Common myeloid progenitor, CD34-positive (primary cell): ENCODE measurements around the gene USF1.

Source experiments
- CTCF ChIA-PET: fragments of 350-600 bp; sonication (Branson Sonifier 250); formaldehyde crosslinking; loops from one replicate; lab custom pipeline; 2021; ENCODE audit warnings: antibody characterized with exemption; lab: Charles Lee
- POLR2A ChIA-PET: fragments of 350-600 bp; sonication (Branson Sonifier 250); formaldehyde crosslinking; loops from one replicate; lab custom pipeline; 2021; ENCODE audit warnings: antibody characterized with exemption; lab: Charles Lee
- DNase-seq, 3 donors: peaks; one replicate each; pipeline versions ENCODE4 v3.0.0 to v3.0.0-alpha.2; 2013
- H3K27ac ChIP-seq, 2 experiments: 1 replicate in 1 of 2; 2 replicates in 1 of 2; pipeline ENCODE4 v1.7.0; 2013; ENCODE audit warnings: inconsistent platforms in 2 of 2, low read length in 2 of 2, mild to moderate bottlenecking in 2 of 2, low read depth in 1 of 2, moderate library complexity in 1 of 2; ENCODE audit not compliant: severe bottlenecking in 2 of 2, insufficient read depth in 1 of 2, poor library complexity in 1 of 2
- H3K27me3 ChIP-seq, 5 experiments: replicated peaks in 2 of 5; 1 replicate in 3 of 5; 2 replicates in 2 of 5; pipeline versions ENCODE4 v1.6.1 to v1.7.0; 2013; ENCODE audit warnings: low read length in 4 of 5, mild to moderate bottlenecking in 2 of 5, moderate library complexity in 2 of 5, inconsistent platforms in 1 of 5; ENCODE audit not compliant: insufficient read depth in 5 of 5, control insufficient read depth in 4 of 5
- H3K36me3 ChIP-seq, 4 experiments: 1 replicate in 2 of 4; 2 replicates in 2 of 4; pipeline versions ENCODE4 v1.6.1 to v1.7.0; 2013; ENCODE audit warnings: low read length in 3 of 4, control low read depth in 1 of 4, mild to moderate bottlenecking in 1 of 4; ENCODE audit not compliant: control insufficient read depth in 4 of 4, insufficient read depth in 4 of 4
- H3K4me1 ChIP-seq, 4 experiments: 1 replicate in 3 of 4; 2 replicates in 1 of 4; pipeline versions ENCODE4 v1.6.1 to v1.7.1; 2013; ENCODE audit warnings: low read length in 3 of 4, mild to moderate bottlenecking in 3 of 4, control low read depth in 1 of 4, inconsistent platforms in 1 of 4, moderate library complexity in 1 of 4; ENCODE audit not compliant: control insufficient read depth in 4 of 4, insufficient read depth in 4 of 4; ENCODE audit errors: control extremely low read depth in 1 of 4
- H3K4me3 ChIP-seq, 7 experiments: 1 replicate in 4 of 7; 2 replicates in 3 of 7; pipeline versions ENCODE4 v1.5.1 to v1.7.0; 2013; ENCODE audit warnings: mild to moderate bottlenecking in 7 of 7, low read length in 6 of 7, moderate library complexity in 6 of 7, inconsistent platforms in 2 of 7, low read depth in 2 of 7, control low read depth in 1 of 7; ENCODE audit not compliant: insufficient read depth in 4 of 7, control insufficient read depth in 1 of 7; ENCODE audit errors: extremely low read depth in 1 of 7
- H3K9me3 ChIP-seq, 5 experiments: 1 replicate in 4 of 5; 2 replicates in 1 of 5; pipeline versions ENCODE4 v1.6.1 to v1.7.1; 2013; ENCODE audit warnings: low read length in 4 of 5, mild to moderate bottlenecking in 2 of 5, inconsistent platforms in 1 of 5, low read depth in 1 of 5, moderate library complexity in 1 of 5; ENCODE audit not compliant: control insufficient read depth in 4 of 5, insufficient read depth in 2 of 5; ENCODE audit errors: control extremely low read depth in 1 of 5
- WGBS: methylation state at CpG from one replicate; pipeline ENCODE4 v1.1.5; 2013; ENCODE audit not compliant: insufficient coverage; 5-methylcytosine and 5-hydroxymethylcytosine counted together

The USF1 gene

DNA sequence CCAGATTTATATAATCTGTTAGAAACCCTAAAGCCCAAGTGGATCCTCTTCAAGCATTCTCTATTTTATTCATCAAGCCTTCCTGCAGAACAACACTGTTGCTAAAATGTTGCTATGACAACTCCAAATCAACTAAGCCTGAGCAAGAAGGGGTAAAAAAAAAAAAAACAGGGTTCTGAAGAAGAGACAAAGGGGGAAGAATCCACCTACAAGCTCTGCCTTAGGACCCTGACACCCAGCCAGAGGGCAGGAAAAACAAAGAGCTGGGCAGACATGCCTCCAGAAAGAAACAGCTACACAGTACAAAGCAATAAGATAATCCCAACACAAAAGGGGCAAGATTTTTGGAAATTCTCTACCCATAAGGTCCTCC, 1.3 kb downstream of the USF1 start:
- H3K9me3 ChIP-seq = no peaks in the 10 kb centered on the region
- H3K36me3 ChIP-seq = peaks cover 15 to 62% (median 40%) of the 10 kb centered on the region in 4 experiments
- CTCF ChIA-PET = interaction anchor here (0.9 to 11.6 kb wide), 7 partner anchors 18 to 103 kb away, joined by 3 to 166 read pairs (median 7); partner anchors contain the start of genes ARHGAP30 and KLHDC9
- peaks cover 8 to 34% (median 22%) of the 10 kb centered on the region in 4 experiments for H3K4me1 ChIP-seq
- POLR2A ChIA-PET = interaction anchor here (2.0 to 3.7 kb wide), 2 partner anchors 25 to 47 kb away, joined by 8 to 53 read pairs; partner anchors contain the start of gene ARHGAP30
- no peaks in the 10 kb centered on the region for H3K27me3 ChIP-seq
- H3K4me3 ChIP-seq = peak overlapping the region in 6 of 7 experiments; percentile 87 to 97 (median 92)
- peak overlapping the region; percentile 95 to 97 for H3K27ac ChIP-seq
- DNase-seq = peak in 2 of 3 donors; percentile 53 to 65

- no peak for DNase-seq
- no peak overlapping the region for H3K27ac ChIP-seq
- H3K27me3 ChIP-seq = no peaks in the 10 kb centered on the region
- H3K4me1 ChIP-seq = peaks cover 4 to 33% (median 25%) of the 10 kb centered on the region in 4 experiments
- H3K9me3 ChIP-seq = no peaks in the 10 kb centered on the region
- H3K36me3 ChIP-seq = peaks cover 9 to 40% (median 29%) of the 10 kb centered on the region in 4 experiments
- ChIA-PET POLR2A (interaction anchor here (0.9 to 1.8 kb wide), 3 partner anchors 19 to 58 kb away, joined by 3 to 7 read pairs (median 5); partner anchors contain the start of genes F11R and KLHDC9), CTCF (interaction anchor here (0.8 to 11.6 kb wide), 16 partner anchors 19 to 101 kb away, joined by 3 to 166 read pairs (median 7); partner anchors contain the start of genes ARHGAP30, F11R and KLHDC9)
- 93% methylated on average over 5 of the region's 5 CpGs for WGBS
- H3K4me3 ChIP-seq = peak overlapping the region in 2 of 7 experiments; percentile 83 to 91
These were observed 6.2 kb downstream of the USF1 start for GRCh38 chr1:161039546-161039945.

DNA sequence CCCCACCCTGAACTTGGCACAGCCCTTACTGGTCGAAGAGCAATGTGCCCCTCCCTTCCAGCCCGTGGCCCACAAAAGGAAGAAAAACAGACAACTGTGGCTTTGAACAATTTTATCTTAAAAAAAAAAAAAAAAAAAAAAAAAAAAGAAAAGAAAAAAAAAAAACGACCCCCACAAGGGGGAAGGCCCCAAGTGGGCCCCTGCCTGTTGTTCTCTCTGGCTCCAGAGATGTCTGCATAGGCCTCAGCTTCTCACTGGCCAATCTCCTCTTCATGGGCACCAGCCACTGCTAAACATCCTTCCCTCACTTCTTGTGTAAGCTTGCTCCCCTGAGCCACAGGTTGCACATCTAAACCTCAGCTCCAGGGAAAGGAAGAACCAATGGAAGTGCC, 6.6 kb downstream of the USF1 start:
- H3K27ac ChIP-seq = no peak overlapping the region
- H3K4me3 ChIP-seq = peak overlapping the region in 6 of 7 experiments; percentile 73 to 91 (median 79)
- peaks cover under 1 to 29% (median 22%) of the 10 kb centered on the region in 4 experiments for H3K4me1 ChIP-seq

GRCh38 chr1:161038523-161039153, 7.1 kb downstream of the USF1 start, which contains the start of gene TSTD1:
TSS of gene TSTD1 (minus strand) at chr1:161038964. CDS start at chr1:161038889, 75 bp downstream.
- CTCF ChIA-PET = interaction anchor here (1.1 to 11.6 kb wide), 13 partner anchors 8 to 65 kb away, joined by 4 to 166 read pairs (median 7); partner anchors contain the start of genes ARHGAP30, F11R and KLHDC9
- Histone ChIP-seq H3K4me3 (peak within 1 kb of the TSS; percentile 60 to 91 (median 75)), H3K27me3 (no peaks in the 10 kb centered on the region), H3K4me1 (peaks cover 0 to 24% (median 19%) of the 10 kb centered on the region in 4 experiments), H3K9me3 (no peaks in the 10 kb centered on the region), H3K36me3 (peaks cover 9 to 40% (median 29%) of the 10 kb centered on the region in 4 experiments), H3K27ac (peak within 1 kb of the TSS; percentile 25 to 77)
- peak; percentile 81 to 96 (median 92) for DNase-seq
- POLR2A ChIA-PET = interaction anchor here (0.7 to 1.8 kb wide), 4 partner anchors 18 to 59 kb away, joined by 3 to 7 read pairs (median 4); partner anchors contain the start of genes F11R and KLHDC9
- WGBS = 0% methylated on average over 26 of the region's 54 CpGs

More for the DNA sequence above, 6.6 kb downstream of the USF1 start:
- POLR2A ChIA-PET = interaction anchor here (0.7 to 1.8 kb wide), 4 partner anchors 18 to 59 kb away, joined by 3 to 7 read pairs (median 4); partner anchors contain the start of genes F11R and KLHDC9
- H3K9me3 ChIP-seq = no peaks in the 10 kb centered on the region
- H3K36me3 ChIP-seq = peaks cover 9 to 40% (median 29%) of the 10 kb centered on the region in 4 experiments
- H3K27me3 ChIP-seq = no peaks in the 10 kb centered on the region
- CTCF ChIA-PET = interaction anchor here (1.1 to 11.6 kb wide), 15 partner anchors 8 to 102 kb away, joined by 4 to 166 read pairs (median 7); partner anchors contain the start of genes ARHGAP30, F11R and KLHDC9
- WGBS = no CpG with 5 or more reads among the region's 3 CpGs
- no peak for DNase-seq

DNA sequence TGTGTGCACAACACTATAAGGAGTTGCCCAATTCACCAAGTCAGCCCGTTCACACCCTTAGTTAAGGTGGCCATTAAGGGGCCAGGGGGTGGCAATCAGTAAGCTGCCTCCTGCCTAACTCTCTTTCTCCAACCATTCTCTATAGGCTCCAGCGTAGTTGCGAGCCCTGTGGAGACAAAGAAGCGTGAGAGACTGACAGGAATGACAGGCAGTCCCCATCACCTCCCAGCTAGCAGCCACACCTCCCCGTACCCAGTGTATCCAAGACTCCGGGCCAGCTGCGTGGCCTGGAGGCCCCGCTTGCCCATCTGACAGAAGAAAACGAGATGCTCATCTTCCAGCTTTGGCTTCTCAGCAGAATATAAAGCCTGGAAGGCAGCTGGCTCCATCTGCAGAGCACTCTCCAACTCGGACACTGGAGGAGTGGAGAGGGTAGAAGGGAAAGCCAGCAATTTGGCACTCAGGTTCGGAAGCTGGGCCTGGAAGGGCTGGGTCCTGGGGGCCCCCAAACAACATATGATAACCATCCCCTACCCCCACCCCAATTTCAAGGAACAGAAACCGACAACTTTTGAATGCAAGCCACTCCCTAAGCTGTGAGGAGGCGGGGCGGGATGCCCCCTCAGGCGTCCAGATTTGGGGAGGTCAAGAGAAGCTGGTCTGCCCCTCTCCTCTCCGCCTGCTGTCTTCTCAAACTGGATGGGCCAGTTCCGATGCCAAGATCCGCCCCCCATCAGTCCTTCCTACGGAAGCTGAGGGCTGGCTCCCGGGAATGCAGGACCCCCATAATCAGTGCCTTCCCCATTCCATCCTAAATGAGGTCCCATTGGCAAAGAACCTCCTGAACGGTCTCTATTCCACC, 7.9 kb downstream of the USF1 start:
- no peak for DNase-seq
- 61% methylated on average over 18 of the region's 21 CpGs for WGBS
- CTCF ChIA-PET = interaction anchor here (0.7 to 11.6 kb wide), 12 partner anchors 9 to 61 kb away, joined by 3 to 166 read pairs (median 7); partner anchors contain the start of genes ARHGAP30, F11R and KLHDC9
- H3K4me3 ChIP-seq = peak overlapping the region; percentile 60 to 91 (median 75)
- H3K4me1 ChIP-seq = peaks cover 0 to 21% (median 17%) of the 10 kb centered on the region in 4 experiments
- peaks cover 7 to 35% (median 26%) of the 10 kb centered on the region in 4 experiments for H3K36me3 ChIP-seq
- POLR2A ChIA-PET = interaction anchor here (0.7 to 1.8 kb wide), 3 partner anchors 17 to 59 kb away, joined by 3 to 5 read pairs (median 3); partner anchors contain the start of gene F11R
- H3K27ac ChIP-seq = peak overlapping the region; percentile 25 to 77
- no peaks in the 10 kb centered on the region for H3K27me3 ChIP-seq
- no peaks in the 10 kb centered on the region for H3K9me3 ChIP-seq

DNA sequence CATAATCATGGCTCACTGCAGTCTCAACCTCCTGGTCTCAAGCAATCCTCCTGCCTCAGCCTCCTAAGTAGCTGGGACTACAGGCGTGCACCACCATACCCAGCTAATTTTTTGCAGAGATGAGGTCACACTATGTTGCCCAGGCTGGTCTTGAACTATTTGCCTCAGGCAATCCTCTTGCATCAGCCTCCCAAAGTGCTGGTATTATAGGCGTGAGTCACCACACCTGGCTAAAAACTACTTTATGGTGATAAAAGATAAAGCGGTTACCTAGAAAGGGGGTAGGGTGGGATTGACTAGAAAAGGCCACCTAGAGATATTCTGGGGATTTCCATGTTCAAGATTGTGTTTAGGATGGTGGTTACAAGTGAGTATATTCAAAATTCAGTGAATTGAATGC, 12.0 kb downstream of the USF1 start:
- H3K4me3 ChIP-seq = no peak overlapping the region
- POLR2A ChIA-PET = interaction anchor here (1.2 kb wide), 1 partner anchor 13 kb away, joined by 3 read pairs; the partner anchor contains the start of gene F11R
- H3K27ac ChIP-seq = no peak overlapping the region
- WGBS = 100% methylated on average over 2 of the region's 3 CpGs
- DNase-seq = no peak
- no peaks in the 10 kb centered on the region for H3K27me3 ChIP-seq
- H3K36me3 ChIP-seq = no peaks in the 10 kb centered on the region
- peaks cover 0 to 20% (median 11%) of the 10 kb centered on the region in 4 experiments for H3K4me1 ChIP-seq
- CTCF ChIA-PET = interaction anchor here (1.3 kb wide), 1 partner anchor 64 kb away, joined by 3 read pairs; no protein-coding TSS in a partner anchor
- H3K9me3 ChIP-seq = no peaks in the 10 kb centered on the region
